ENCODE measurements around the gene DPYSL3. TPM values are rescaled to one million over a fixed set of nuclear protein-coding genes. Genes with fewer than 3 reads are reported as not detected.

The DPYSL3 gene
- polyA plus RNA-seq, 1 of the 3 experiments (the other 2 are of a cell fraction), result 123 TPM

GRCh38 chr5:147464211-147464610 is 45.7 kb downstream of the DPYSL3 start:
- WGBS (ENCODE audit: low lambda C conversion rate), result 96% methylated on average over 5 of the region's 5 CpGs
- H2AFZ ChIP-seq (ENCODE audit: low read depth), result no peak overlapping the region
- H3K36me3 ChIP-seq (replicated peaks in 1 of 2; ENCODE audit: control insufficient read depth in 1 of 2, insufficient read depth in 2 of 2, low read length in 1 of 2), result peaks cover 0 to 6% of the 10 kb centered on the region in 2 experiments
- H4K20me1 ChIP-seq (ENCODE audit: insufficient read depth), result no peaks in the 10 kb centered on the region
- no peak overlapping the region for H3K4me3 ChIP-seq (ENCODE audit: low read depth in 2 of 2, low read length in 1 of 2)
- no peak overlapping the region for H3K4me2 ChIP-seq
- peaks cover 0 to 12% of the 10 kb centered on the region in 2 experiments; a peak in 3 of 4 replicates for H3K4me1 ChIP-seq (ENCODE audit: control insufficient read depth in 1 of 2, insufficient read depth in 2 of 2, low read depth in 1 of 2, low read length in 1 of 2)
- no peak for TF ChIP-seq EZH2phosphoT487 (IDR thresholded peaks at IDR 0.05; ENCODE audit: borderline replicate concordance, low read depth)
- peak; percentile 60 for TF ChIP-seq CTCF (IDR thresholded peaks at IDR 0.05)
- peak; percentile 69 for TF ChIP-seq RAD21 (IDR thresholded peaks at IDR 0.05; ENCODE audit: low read length)
- peak; percentile 61 for TF ChIP-seq SMC3 (IDR thresholded peaks at IDR 0.05; ENCODE audit: low read depth, low read length)
- TF ChIP-seq ZBTB33 (IDR thresholded peaks at IDR 0.05; ENCODE audit: borderline replicate concordance, low read depth), result no peak
- no peaks in the 10 kb centered on the region for H3K9me2 ChIP-seq
- ChIA-PET CTCF (interaction anchor here (0.6 to 5.6 kb wide), 17 partner anchors 9 to 201 kb away, joined by 3 to 63 read pairs (median 4); no protein-coding TSS in a partner anchor), POLR2A (no interaction called here)
- H3K9me3 ChIP-seq, result no peaks in the 10 kb centered on the region
- H3K9ac ChIP-seq, result no peak overlapping the region
- H3K27ac ChIP-seq (ENCODE audit: low read depth in 2 of 2, low read length in 1 of 2), result no peak overlapping the region
- peaks cover 6% of the 10 kb centered on the region for H3F3A ChIP-seq (replicated peaks; ENCODE audit: insufficient read depth)
- H3K79me2 ChIP-seq (ENCODE audit: insufficient read depth), result peaks cover 69% of the 10 kb centered on the region; the same call in 1 of the 2 replicates
- H3K27me3 ChIP-seq (ENCODE audit: insufficient read depth), result no peaks in the 10 kb centered on the region
- no peak for DNase-seq

DNA sequence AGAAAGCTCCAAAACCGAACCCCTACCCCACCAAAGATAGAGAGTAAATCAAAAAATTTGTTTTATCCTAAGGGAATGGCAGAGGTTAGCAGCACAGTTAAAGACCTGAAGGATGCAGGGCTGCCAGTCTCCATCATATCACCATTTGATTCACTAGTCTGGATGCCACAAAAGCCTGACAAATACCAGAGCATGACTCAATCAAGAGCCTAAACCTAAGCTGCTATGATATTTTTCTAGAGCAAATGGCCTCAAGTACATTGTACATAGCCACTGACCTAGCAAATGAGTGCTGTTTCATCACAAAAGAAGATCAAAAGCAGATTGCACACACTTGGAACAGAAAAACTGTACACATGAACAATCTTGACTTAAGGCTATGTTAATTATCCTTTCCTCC is 48.0 kb downstream of the DPYSL3 start:
- WGBS (ENCODE audit: low lambda C conversion rate), result 81% methylated on average over 1 of the region's 1 CpG
- H3K27ac ChIP-seq (ENCODE audit: low read depth in 2 of 2, low read length in 1 of 2), result peak overlapping the region in 1 of 2 experiments; percentile 21; a peak in 1 of 4 replicates
- H3K4me3 ChIP-seq (ENCODE audit: low read depth in 2 of 2, low read length in 1 of 2), result no peak overlapping the region
- no peak overlapping the region for H3K9ac ChIP-seq
- no peaks in the 10 kb centered on the region for H3K9me2 ChIP-seq
- no peaks in the 10 kb centered on the region for H3K9me3 ChIP-seq
- H3K27me3 ChIP-seq (ENCODE audit: insufficient read depth), result no peaks in the 10 kb centered on the region
- no peaks in the 10 kb centered on the region for H4K20me1 ChIP-seq (ENCODE audit: insufficient read depth)
- ChIA-PET POLR2A (no interaction called here), CTCF (interaction anchor here (1.2 to 3.4 kb wide), 2 partner anchors 38 to 116 kb away, joined by 3 to 17 read pairs; no protein-coding TSS in a partner anchor)
- DNase-seq, result no peak
- no peak overlapping the region for H2AFZ ChIP-seq (ENCODE audit: low read depth)
- no peak overlapping the region for H3K4me2 ChIP-seq
- H3K79me2 ChIP-seq (ENCODE audit: insufficient read depth), result peaks cover 73% of the 10 kb centered on the region
- TF ChIP-seq NRF1 (IDR thresholded peaks at IDR 0.05; ENCODE audit: low read depth, low read length), result no peak
- TF ChIP-seq RAD21 (IDR thresholded peaks at IDR 0.05; ENCODE audit: low read length), result no peak
- TF ChIP-seq MAX (IDR thresholded peaks at IDR 0.05; ENCODE audit: low read depth), result no peak
- TF ChIP-seq, protein P1, sequence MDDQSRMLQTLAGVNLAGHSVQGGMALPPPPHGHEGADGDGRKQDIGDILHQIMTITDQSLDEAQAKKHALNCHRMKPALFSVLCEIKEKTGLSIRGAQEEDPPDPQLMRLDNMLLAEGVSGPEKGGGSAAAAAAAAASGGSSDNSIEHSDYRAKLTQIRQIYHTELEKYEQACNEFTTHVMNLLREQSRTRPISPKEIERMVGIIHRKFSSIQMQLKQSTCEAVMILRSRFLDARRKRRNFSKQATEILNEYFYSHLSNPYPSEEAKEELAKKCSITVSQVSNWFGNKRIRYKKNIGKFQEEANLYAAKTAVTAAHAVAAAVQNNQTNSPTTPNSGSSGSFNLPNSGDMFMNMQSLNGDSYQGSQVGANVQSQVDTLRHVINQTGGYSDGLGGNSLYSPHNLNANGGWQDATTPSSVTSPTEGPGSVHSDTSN (IDR thresholded peaks at IDR 0.05), result peak; percentile 64
- peak; percentile 58; the same call in 1 of the 2 replicates for TF ChIP-seq TCF12 (IDR thresholded peaks at IDR 0.05)
- 0 out of 2 replicates have a peak, but pooled peaks have one; percentile 13 for TF ChIP-seq JUND (IDR thresholded peaks at IDR 0.05)
- TF ChIP-seq FOSL2 (IDR thresholded peaks at IDR 0.05; ENCODE audit: borderline replicate concordance, low read depth), result 0 out of 2 replicates have a peak, but pooled peaks have one; percentile 30
- H3K4me1 ChIP-seq (ENCODE audit: control insufficient read depth in 1 of 2, insufficient read depth in 2 of 2, low read depth in 1 of 2, low read length in 1 of 2), result peaks cover 0 to 8% of the 10 kb centered on the region in 2 experiments; a peak in 2 of 4 replicates
- H3F3A ChIP-seq (replicated peaks; ENCODE audit: insufficient read depth), result peaks cover 9% of the 10 kb centered on the region
- peaks cover 0 to 5% of the 10 kb centered on the region in 2 experiments for H3K36me3 ChIP-seq (replicated peaks in 1 of 2; ENCODE audit: control insufficient read depth in 1 of 2, insufficient read depth in 2 of 2, low read length in 1 of 2)

Data from SK-N-SH (cell line).